Skin epidermis (tissue), 12 donors: ENCODE measurements around the gene CHD3.

Source experiments
- H3K27ac ChIP-seq, 21 experiments: fragments of 200-600 bp; sonication (generic) in 11 of 21; one replicate each; pipeline ENCODE4 v1.5.0; 2020; ENCODE audit warnings: mild to moderate bottlenecking in 3 of 21, inconsistent platforms in 2 of 21, moderate library complexity in 2 of 21
- H3K4me3 ChIP-seq, 7 experiments: fragments of 200-600 bp; sonication (generic) in 2 of 7; one replicate each; pipeline ENCODE4 v1.5.0; 2020; ENCODE audit warnings: inconsistent platforms in 2 of 7, mild to moderate bottlenecking in 2 of 7, moderate library complexity in 1 of 7

CHD3 gene

GRCh38 chr17:7887038-7887481 is 1.5 kb upstream of the CHD3 start:
- Histone ChIP-seq H3K27ac (peak overlapping the region; percentile 8 to 98 (median 93)), H3K4me3 (peak overlapping the region; percentile 66 to 88 (median 81))

- Histone ChIP-seq H3K4me3 (peak overlapping the region; percentile 43 to 88 (median 73)), H3K27ac (peak overlapping the region in 20 of 21 experiments; percentile 73 to 98 (median 93))
These were observed 956 bp upstream of the CHD3 start for GRCh38 chr17:7887482-7888183.

- Histone ChIP-seq H3K4me3 (peak overlapping the region in 2 of 7 experiments; percentile 66 to 88), H3K27ac (peak overlapping the region in 20 of 21 experiments; percentile 73 to 98 (median 92))
These were observed 772 bp downstream of the CHD3 start for GRCh38 chr17:7889166-7889955.

- peak overlapping the region in 1 of 21 experiments; percentile 14 for H3K27ac ChIP-seq
- no peak overlapping the region for H3K4me3 ChIP-seq
These were observed 4.7 kb downstream of the CHD3 start for GRCh38 chr17:7893187-7893880.

GRCh38 chr17:7894226-7894625 is 5.6 kb downstream of the CHD3 start:
- no peak overlapping the region for H3K27ac ChIP-seq
- no peak overlapping the region for H3K4me3 ChIP-seq

GRCh38 chr17:7894866-7895265 is 6.3 kb downstream of the CHD3 start:
- H3K27ac ChIP-seq, result no peak overlapping the region
- H3K4me3 ChIP-seq, result no peak overlapping the region

- Histone ChIP-seq H3K4me3 (no peak overlapping the region), H3K27ac (peak overlapping the region in 1 of 21 experiments; percentile 21)
These were observed 8.5 kb downstream of the CHD3 start for GRCh38 chr17:7897090-7897489.

GRCh38 chr17:7897773-7898172 is 9.2 kb downstream of the CHD3 start:
- Histone ChIP-seq H3K27ac (peak overlapping the region in 2 of 21 experiments; percentile 19 to 21), H3K4me3 (no peak overlapping the region)

- Histone ChIP-seq H3K4me3 (no peak overlapping the region), H3K27ac (no peak overlapping the region)
These were observed 14.8 kb downstream of the CHD3 start for GRCh38 chr17:7903154-7904103.

GRCh38 chr17:7909089-7909488 is 20.5 kb downstream of the CHD3 start:
- no peak overlapping the region for H3K27ac ChIP-seq
- H3K4me3 ChIP-seq, result no peak overlapping the region

GRCh38 chr17:7910281-7910680 is 21.7 kb downstream of the CHD3 start:
- H3K4me3 ChIP-seq, result no peak overlapping the region

GRCh38 chr17:7910711-7911110 is 22.1 kb downstream of the CHD3 start:
- no peak overlapping the region for H3K4me3 ChIP-seq
- H3K27ac ChIP-seq, result no peak overlapping the region

More at GRCh38 chr17:7910281-7910680, 21.7 kb downstream of the CHD3 start:
- no peak overlapping the region for H3K27ac ChIP-seq

- Histone ChIP-seq H3K4me3 (no peak overlapping the region), H3K27ac (no peak overlapping the region)
These were observed 22.5 kb downstream of the CHD3 start for GRCh38 chr17:7911116-7911515.

- no peak overlapping the region for H3K4me3 ChIP-seq
- peak overlapping the region in 3 of 21 experiments; percentile 6 to 54 (median 53) for H3K27ac ChIP-seq
These were observed 24.4 kb downstream of the CHD3 start for GRCh38 chr17:7912927-7913524.

- Histone ChIP-seq H3K4me3 (peak overlapping the region; percentile 41 to 70 (median 61)), H3K27ac (peak overlapping the region; percentile 16 to 99 (median 93))
These were observed 26.6 kb downstream of the CHD3 start for GRCh38 chr17:7915179-7915610.

- H3K4me3 ChIP-seq, result peak within 1 kb of the TSS; percentile 41 to 70 (median 61)
- H3K27ac ChIP-seq, result peak within 1 kb of the TSS; percentile 54 to 99 (median 93)
These were observed 27.2 kb downstream of the CHD3 start, which contains the start of gene RNF227 for GRCh38 chr17:7915611-7916384. Gene RNF227 (minus strand): TSS chr17:7916289. CDS start chr17:7916195, 94 bp downstream.

GRCh38 chr17:7916385-7916682 is 27.7 kb downstream of the CHD3 start:
- Histone ChIP-seq H3K27ac (peak overlapping the region; percentile 54 to 99 (median 93)), H3K4me3 (peak overlapping the region; percentile 41 to 70 (median 61))

- Histone ChIP-seq H3K4me3 (peak overlapping the region in 2 of 7 experiments; percentile 64 to 70), H3K27ac (peak overlapping the region in 20 of 21 experiments; percentile 78 to 99 (median 93))
These were observed 28.2 kb downstream of the CHD3 start for GRCh38 chr17:7916808-7917207.
